Muscle layer of colon (tissue), 2 donors: ENCODE results near the gene CD82.

Source experiments
- H3K27ac ChIP-seq: one replicate; pipeline ENCODE4 v1.7.0; 2013; ENCODE audit warnings: low read depth, mild to moderate bottlenecking, low read length, moderate library complexity
- H3K27me3 ChIP-seq, 2 donors: one replicate each; pipeline ENCODE4 v1.7.0; 2013; ENCODE audit warnings: low read length in 2 of 2, mild to moderate bottlenecking in 2 of 2; ENCODE audit not compliant: insufficient read depth in 2 of 2, control insufficient read depth in 1 of 2
- H3K36me3 ChIP-seq: one replicate; pipeline ENCODE4 v1.7.0; 2013; ENCODE audit warnings: mild to moderate bottlenecking, low read length; ENCODE audit not compliant: insufficient read depth
- H3K4me1 ChIP-seq: one replicate; pipeline ENCODE4 v1.7.0; 2013; ENCODE audit warnings: mild to moderate bottlenecking, low read length; ENCODE audit not compliant: insufficient read depth
- H3K4me3 ChIP-seq, 2 donors: one replicate each; pipeline ENCODE4 v1.7.0; 2013; ENCODE audit warnings: low read length in 2 of 2, low read depth in 1 of 2, mild to moderate bottlenecking in 1 of 2, moderate library complexity in 1 of 2
- H3K9ac ChIP-seq: one replicate; pipeline ENCODE4 v1.7.0; 2013; ENCODE audit warnings: low read length
- H3K9me3 ChIP-seq: one replicate; pipeline ENCODE4 v1.7.0; 2013; ENCODE audit warnings: mild to moderate bottlenecking, low read length
- donor health status: abdominal sarcoma.
- donor health status: Adenocarcinoma of cecum.

The CD82 gene

GRCh38 chr11:44624761-44625221 is 59.3 kb downstream of the CD82 start:
- no peak overlapping the region for H3K4me3 ChIP-seq
- H3K27ac ChIP-seq = no peak overlapping the region
- no peaks in the 10 kb centered on the region for H3K36me3 ChIP-seq
- peaks cover 54% of the 10 kb centered on the region for H3K4me1 ChIP-seq
- no peaks in the 10 kb centered on the region for H3K27me3 ChIP-seq
- H3K9ac ChIP-seq = no peak overlapping the region
- H3K9me3 ChIP-seq = no peaks in the 10 kb centered on the region

DNA sequence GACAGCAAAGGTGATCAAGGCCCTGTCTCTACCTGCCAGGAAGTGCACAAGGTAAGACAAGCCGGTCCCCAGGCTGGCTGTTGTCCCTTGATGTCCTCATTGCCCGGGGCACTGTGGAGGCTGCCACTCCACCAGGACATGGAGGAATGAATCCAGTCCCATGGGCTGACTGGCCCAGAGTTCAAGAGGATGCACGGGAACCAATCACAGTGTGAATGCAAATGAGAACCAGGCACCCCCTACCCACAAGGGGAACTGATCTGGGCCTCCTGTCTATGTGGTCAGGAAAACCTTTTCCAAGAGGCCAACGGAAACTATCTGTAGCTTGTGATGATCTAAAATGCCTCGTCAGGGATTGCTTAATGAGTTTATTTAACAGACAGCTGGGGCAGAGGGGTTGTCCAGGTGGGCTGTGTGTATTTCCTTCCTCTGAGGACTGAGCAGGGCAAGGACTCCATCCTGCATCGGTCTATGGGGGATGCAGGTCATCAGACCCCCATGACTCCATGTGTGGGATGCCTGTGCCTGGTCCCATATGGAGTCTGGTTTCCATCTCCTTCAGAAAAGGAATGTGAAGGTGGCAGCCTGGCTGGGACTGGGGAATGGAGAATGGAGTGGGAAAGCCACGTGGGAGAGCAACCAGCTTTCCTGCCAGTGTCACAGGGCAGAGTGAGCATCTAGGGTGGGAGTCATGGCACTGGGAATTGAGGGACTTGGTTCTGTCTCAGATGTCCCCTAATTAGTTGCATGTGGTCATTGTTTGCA is 60.5 kb downstream of the CD82 start:
- peaks cover 54% of the 10 kb centered on the region for H3K4me1 ChIP-seq
- no peak overlapping the region for H3K4me3 ChIP-seq
- peak overlapping the region; percentile 89 for H3K27ac ChIP-seq
- H3K9me3 ChIP-seq = no peaks in the 10 kb centered on the region
- no peak overlapping the region for H3K9ac ChIP-seq
- no peaks in the 10 kb centered on the region for H3K27me3 ChIP-seq
- H3K36me3 ChIP-seq = no peaks in the 10 kb centered on the region

- no peaks in the 10 kb centered on the region for H3K27me3 ChIP-seq
- no peak overlapping the region for H3K4me3 ChIP-seq
- H3K36me3 ChIP-seq = no peaks in the 10 kb centered on the region
- no peak overlapping the region for H3K9ac ChIP-seq
- peak overlapping the region; percentile 89 for H3K27ac ChIP-seq
- H3K9me3 ChIP-seq = no peaks in the 10 kb centered on the region
- H3K4me1 ChIP-seq = peaks cover 48% of the 10 kb centered on the region
These were observed 61.2 kb downstream of the CD82 start for GRCh38 chr11:44626645-44627044.

GRCh38 chr11:44627165-44627789 is 61.8 kb downstream of the CD82 start:
- H3K27me3 ChIP-seq = no peaks in the 10 kb centered on the region
- H3K4me3 ChIP-seq = peak overlapping the region in 1 of 2 donors; percentile 7
- no peaks in the 10 kb centered on the region for H3K36me3 ChIP-seq
- no peaks in the 10 kb centered on the region for H3K9me3 ChIP-seq
- H3K27ac ChIP-seq = peak overlapping the region; percentile 89
- peak overlapping the region; percentile 33 for H3K9ac ChIP-seq
- H3K4me1 ChIP-seq = peaks cover 53% of the 10 kb centered on the region

GRCh38 chr11:44627911-44628729 is 62.7 kb downstream of the CD82 start:
- Histone ChIP-seq H3K4me1 (peaks cover 58% of the 10 kb centered on the region), H3K27me3 (no peaks in the 10 kb centered on the region), H3K9ac (peak overlapping the region; percentile 33), H3K9me3 (no peaks in the 10 kb centered on the region), H3K36me3 (no peaks in the 10 kb centered on the region), H3K27ac (peak overlapping the region; percentile 89), H3K4me3 (peak overlapping the region in 1 of 2 donors; percentile 7)

DNA sequence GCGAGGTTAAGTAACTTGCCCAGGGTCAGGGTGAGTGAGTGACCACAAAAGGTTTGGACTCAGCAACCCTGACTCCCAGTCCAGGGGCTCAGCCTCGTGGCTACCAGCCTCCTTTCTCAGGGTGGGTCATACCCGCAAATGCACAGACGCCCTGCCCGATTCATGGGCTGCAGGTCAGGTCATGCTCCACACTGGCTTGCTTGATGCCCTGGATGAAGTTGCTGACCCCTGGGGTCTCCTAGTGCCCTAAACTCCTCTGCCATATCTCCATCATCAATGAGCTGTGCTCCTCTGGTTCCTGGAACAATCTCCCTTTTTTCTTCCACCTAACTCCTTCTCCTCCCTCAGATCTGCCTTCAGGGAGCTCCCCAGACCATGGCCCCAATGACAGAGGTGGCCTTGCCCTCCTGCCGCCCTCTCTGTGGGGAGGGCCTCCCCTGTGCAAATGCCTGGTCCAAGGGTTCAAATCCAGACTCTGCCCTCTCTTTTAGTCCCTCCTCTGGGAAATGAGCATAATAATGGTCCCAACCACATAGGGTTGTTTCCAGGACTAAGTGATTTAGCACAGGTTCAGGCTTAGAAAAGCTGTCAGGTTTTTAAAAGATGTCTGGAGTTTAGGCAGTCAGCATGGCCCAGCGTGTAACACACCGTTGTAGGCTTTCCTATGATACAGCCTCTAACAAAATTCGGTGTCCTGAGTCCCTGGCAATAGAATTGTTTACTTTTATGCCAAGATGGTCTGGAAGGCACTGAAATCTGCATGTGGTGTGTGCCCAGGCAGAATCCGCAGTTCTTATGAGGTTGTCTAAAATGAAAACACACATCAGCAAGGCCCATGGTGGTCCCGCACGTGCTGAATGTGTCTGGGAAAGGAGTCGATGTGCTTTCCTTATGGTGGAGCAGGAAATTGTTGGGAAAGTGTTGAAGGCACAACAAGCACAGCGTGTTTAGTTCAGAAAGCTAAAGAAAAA is 63.6 kb downstream of the CD82 start:
- Histone ChIP-seq H3K9ac (no peak overlapping the region), H3K27ac (peak overlapping the region; percentile 89)

GRCh38 chr11:44629732-44630345 is 64.4 kb downstream of the CD82 start:
- Histone ChIP-seq H3K4me1 (peaks cover 66% of the 10 kb centered on the region), H3K4me3 (no peak overlapping the region), H3K36me3 (no peaks in the 10 kb centered on the region), H3K27me3 (no peaks in the 10 kb centered on the region), H3K9ac (no peak overlapping the region), H3K27ac (no peak overlapping the region), H3K9me3 (no peaks in the 10 kb centered on the region)

More for the DNA sequence above, 63.6 kb downstream of the CD82 start:
- Histone ChIP-seq H3K4me3 (no peak overlapping the region), H3K9me3 (no peaks in the 10 kb centered on the region), H3K4me1 (peaks cover 60% of the 10 kb centered on the region), H3K27me3 (no peaks in the 10 kb centered on the region), H3K36me3 (no peaks in the 10 kb centered on the region)

- Histone ChIP-seq H3K27me3 (no peaks in the 10 kb centered on the region), H3K4me1 (peaks cover 62% of the 10 kb centered on the region), H3K36me3 (no peaks in the 10 kb centered on the region), H3K27ac (no peak overlapping the region), H3K4me3 (no peak overlapping the region), H3K9ac (no peak overlapping the region), H3K9me3 (no peaks in the 10 kb centered on the region)
These were observed 65.2 kb downstream of the CD82 start for GRCh38 chr11:44630511-44631210.

GRCh38 chr11:44631831-44632230 is 66.4 kb downstream of the CD82 start:
- Histone ChIP-seq H3K4me1 (peaks cover 51% of the 10 kb centered on the region), H3K27ac (no peak overlapping the region), H3K4me3 (no peak overlapping the region), H3K36me3 (no peaks in the 10 kb centered on the region), H3K27me3 (no peaks in the 10 kb centered on the region), H3K9me3 (no peaks in the 10 kb centered on the region), H3K9ac (no peak overlapping the region)
